22Rv1 (cell line): ENCODE measurements around the gene GBE1.

Source experiments
- CTCF ChIP-seq: fragments of 450-650 bp; IDR thresholded peaks from 2 replicates; pipeline ENCODE4 v1.5.1; 2017; ENCODE audit warnings: mild to moderate bottlenecking
- ZFX ChIP-seq: fragments of 450-650 bp; IDR thresholded peaks from 2 replicates; pipeline ENCODE4 v1.6.1; 2017; ENCODE audit warnings: antibody characterized with exemption, borderline replicate concordance

GRCh38 chr3:81734742-81735141 is 26.7 kb downstream of the GBE1 start:
- TF ChIP-seq CTCF (no peak), ZFX (no peak)
